HL-60 (cell line): ENCODE measurements around the gene MCM5.

Experiments used
- POLR2AphosphoS5 ChIP-seq: IDR thresholded peaks from 2 replicates; pipeline ENCODE4 v1.6.1; 2012; ENCODE audit warnings: low read depth
- SPI1 ChIP-seq: IDR thresholded peaks from 2 replicates; pipeline ENCODE4 v1.6.1; 2012; ENCODE audit warnings: low read depth, mild to moderate bottlenecking, borderline replicate concordance
- TF ChIP-seq, protein P1 (sequence below): IDR thresholded peaks from one replicate; pipeline ENCODE4 v1.5.1; 2011; ENCODE audit warnings: low read length, control low read depth, inconsistent platforms; ENCODE audit not compliant: insufficient read depth
- TF ChIP-seq, protein P2 (sequence below): IDR thresholded peaks from 2 replicates; pipeline ENCODE4 v1.6.1; 2012; ENCODE audit warnings: low read depth; ENCODE audit not compliant: insufficient replicate concordance

DNA sequence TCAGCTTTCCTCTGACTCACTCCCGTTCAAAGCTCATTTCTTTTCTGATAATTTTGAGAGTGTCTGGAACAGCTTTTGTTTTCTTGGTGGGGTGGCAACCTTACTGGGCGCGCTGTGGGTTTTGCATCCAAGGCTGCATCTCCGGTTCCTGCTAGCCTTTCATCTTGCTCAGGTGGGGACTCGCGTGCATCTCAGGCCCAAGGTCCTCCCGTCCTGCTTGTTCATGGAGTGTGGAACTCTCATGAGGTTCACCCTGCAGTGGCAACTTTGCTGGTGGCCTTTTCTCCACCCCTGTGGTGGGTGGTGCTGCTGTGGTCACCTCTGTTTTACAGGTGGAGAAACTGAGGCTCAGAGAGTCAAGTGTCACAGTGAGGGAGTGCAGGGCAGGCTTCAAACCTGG, 25.6 kb downstream of the MCM5 start:
- TF ChIP-seq, protein P1, sequence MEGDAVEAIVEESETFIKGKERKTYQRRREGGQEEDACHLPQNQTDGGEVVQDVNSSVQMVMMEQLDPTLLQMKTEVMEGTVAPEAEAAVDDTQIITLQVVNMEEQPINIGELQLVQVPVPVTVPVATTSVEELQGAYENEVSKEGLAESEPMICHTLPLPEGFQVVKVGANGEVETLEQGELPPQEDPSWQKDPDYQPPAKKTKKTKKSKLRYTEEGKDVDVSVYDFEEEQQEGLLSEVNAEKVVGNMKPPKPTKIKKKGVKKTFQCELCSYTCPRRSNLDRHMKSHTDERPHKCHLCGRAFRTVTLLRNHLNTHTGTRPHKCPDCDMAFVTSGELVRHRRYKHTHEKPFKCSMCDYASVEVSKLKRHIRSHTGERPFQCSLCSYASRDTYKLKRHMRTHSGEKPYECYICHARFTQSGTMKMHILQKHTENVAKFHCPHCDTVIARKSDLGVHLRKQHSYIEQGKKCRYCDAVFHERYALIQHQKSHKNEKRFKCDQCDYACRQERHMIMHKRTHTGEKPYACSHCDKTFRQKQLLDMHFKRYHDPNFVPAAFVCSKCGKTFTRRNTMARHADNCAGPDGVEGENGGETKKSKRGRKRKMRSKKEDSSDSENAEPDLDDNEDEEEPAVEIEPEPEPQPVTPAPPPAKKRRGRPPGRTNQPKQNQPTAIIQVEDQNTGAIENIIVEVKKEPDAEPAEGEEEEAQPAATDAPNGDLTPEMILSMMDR = no peak
- TF ChIP-seq, protein P2, sequence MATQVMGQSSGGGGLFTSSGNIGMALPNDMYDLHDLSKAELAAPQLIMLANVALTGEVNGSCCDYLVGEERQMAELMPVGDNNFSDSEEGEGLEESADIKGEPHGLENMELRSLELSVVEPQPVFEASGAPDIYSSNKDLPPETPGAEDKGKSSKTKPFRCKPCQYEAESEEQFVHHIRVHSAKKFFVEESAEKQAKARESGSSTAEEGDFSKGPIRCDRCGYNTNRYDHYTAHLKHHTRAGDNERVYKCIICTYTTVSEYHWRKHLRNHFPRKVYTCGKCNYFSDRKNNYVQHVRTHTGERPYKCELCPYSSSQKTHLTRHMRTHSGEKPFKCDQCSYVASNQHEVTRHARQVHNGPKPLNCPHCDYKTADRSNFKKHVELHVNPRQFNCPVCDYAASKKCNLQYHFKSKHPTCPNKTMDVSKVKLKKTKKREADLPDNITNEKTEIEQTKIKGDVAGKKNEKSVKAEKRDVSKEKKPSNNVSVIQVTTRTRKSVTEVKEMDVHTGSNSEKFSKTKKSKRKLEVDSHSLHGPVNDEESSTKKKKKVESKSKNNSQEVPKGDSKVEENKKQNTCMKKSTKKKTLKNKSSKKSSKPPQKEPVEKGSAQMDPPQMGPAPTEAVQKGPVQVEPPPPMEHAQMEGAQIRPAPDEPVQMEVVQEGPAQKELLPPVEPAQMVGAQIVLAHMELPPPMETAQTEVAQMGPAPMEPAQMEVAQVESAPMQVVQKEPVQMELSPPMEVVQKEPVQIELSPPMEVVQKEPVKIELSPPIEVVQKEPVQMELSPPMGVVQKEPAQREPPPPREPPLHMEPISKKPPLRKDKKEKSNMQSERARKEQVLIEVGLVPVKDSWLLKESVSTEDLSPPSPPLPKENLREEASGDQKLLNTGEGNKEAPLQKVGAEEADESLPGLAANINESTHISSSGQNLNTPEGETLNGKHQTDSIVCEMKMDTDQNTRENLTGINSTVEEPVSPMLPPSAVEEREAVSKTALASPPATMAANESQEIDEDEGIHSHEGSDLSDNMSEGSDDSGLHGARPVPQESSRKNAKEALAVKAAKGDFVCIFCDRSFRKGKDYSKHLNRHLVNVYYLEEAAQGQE = no peak
- no peak for TF ChIP-seq SPI1
- TF ChIP-seq POLR2AphosphoS5 = no peak; the same call in 1 of the 2 replicates
